ENCODE measurements around the gene NAT9. TPM values are rescaled to one million over a fixed set of nuclear protein-coding genes. Genes with fewer than 3 reads are reported as not detected.

Gene NAT9
- total RNA-seq, 4 donors from 2014 or later, result 15.1 to 35.9 (median 24.2) TPM

DNA sequence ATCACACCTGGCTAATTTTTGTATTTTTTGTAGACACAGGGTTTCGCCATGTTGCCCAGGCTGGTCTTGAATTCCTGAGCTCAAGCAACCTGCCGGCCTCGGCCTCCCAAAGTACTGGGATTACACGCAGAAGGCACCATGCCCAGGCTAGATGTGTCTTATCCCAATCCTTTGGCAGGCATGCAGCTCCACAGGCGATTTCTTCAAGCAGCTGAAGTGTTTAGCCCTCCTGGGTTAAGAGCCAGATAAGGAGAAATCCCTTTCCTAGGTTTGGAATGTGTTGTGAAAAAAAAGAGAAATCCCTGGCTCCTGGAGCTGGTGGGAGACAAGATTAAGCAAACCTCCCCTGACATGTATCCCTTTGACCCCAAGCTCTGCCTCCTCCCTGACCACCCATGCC is 29.8 kb downstream of the NAT9 start:
- DNase-seq (ENCODE audit: low spot score), result no peak
- no peak for TF ChIP-seq CTCF (IDR thresholded peaks at IDR 0.05)
- peak; percentile 2 for ATAC-seq (ENCODE audit: low FRiP score)

DNA sequence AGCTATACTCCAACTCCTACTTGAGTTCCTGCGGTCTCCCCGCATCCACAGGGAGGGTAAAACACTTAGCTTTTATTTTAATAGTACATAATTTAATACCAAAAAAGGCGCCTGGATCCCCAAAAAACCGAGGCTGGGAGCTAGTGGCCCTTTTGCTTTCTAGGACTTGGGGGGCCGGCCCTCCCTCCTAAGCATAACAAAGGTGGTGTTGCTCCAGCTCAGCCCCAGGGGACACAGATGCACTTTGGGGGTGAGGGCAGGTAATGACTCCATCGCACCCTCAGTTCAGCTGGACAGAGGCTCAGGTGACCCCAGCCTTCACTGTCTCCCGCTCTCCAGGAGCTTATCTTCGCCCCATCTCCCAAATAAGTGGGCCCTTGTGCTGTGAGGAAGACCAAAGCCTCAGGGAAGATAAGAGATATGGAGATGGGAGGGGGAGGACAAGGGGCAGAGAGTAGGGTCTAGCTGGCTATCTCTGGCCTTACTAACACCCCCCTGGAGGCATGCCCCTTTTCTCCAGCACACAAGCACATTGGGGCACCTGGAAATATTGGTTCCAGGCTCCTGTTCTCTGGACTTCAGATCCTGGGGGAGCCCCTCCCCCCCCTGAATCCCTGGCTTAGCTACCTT is 30.5 kb downstream of the NAT9 start:
- DNase-seq (ENCODE audit: low spot score) (no peak), ATAC-seq (ENCODE audit: low FRiP score) (no peak)
- no peak for TF ChIP-seq CTCF (IDR thresholded peaks at IDR 0.05)

- TF ChIP-seq CTCF (IDR thresholded peaks at IDR 0.05), result peak; percentile 27 to 98 (median 97)
- peak; percentile 96 for DNase-seq (ENCODE audit: low spot score)
- ATAC-seq (ENCODE audit: low FRiP score), result peak; percentile 49
These were observed 31.2 kb downstream of the NAT9 start for GRCh38 chr17:74744714-74745547.

DNA sequence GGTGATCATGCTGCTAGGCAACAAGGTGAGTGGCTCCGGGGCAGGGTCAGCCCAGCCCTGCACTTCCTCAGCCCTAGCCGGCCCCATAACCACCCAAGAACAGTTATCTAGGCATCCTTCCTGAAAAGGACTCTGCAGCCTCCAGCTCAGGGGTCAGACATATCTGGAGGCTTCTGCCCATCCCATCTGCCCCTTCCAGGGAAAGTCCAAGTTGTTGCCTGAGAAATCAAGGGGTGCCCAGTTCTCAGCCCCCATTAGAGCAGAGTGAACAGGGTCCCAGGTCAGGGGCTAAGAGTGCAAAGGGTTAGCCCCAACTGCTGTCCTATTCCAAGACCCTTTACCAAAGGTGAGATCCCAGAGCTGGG is 31.8 kb downstream of the NAT9 start:
- DNase-seq (ENCODE audit: low spot score) (no peak), ATAC-seq (ENCODE audit: low FRiP score) (no peak)
- TF ChIP-seq CTCF (IDR thresholded peaks at IDR 0.05), result no peak

DNA sequence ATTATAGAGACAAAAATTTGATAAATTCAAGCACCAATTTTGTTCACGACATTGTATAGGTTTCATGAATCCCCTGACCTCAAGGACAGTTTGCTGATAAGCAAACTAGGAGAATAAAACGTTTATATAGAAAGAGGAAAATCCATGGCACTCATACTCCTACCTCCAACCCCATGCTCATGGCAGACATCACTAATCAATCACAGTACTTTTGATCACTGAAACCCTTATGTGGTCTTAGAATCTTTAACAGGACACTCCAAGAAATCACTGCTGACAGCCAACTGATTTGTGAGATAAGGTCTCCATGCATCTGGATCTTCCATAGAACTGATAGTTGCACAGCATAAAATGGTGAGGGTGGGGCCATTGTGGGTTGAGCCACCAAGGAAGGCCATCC is 32.4 kb downstream of the NAT9 start:
- ATAC-seq (ENCODE audit: low FRiP score), result no peak
- DNase-seq (ENCODE audit: low spot score), result no peak
- no peak for TF ChIP-seq CTCF (IDR thresholded peaks at IDR 0.05)

- ATAC-seq (ENCODE audit: low FRiP score), result no peak
- no peak for TF ChIP-seq CTCF (IDR thresholded peaks at IDR 0.05)
- no peak for DNase-seq (ENCODE audit: low spot score)
These were observed 33.1 kb downstream of the NAT9 start for GRCh38 chr17:74742978-74743545.
